NCI-H82 treated with DMSO at 0.1 percent for 48 hours (cell line): ENCODE measurements around the gene ARHGAP12.
"Not testable (repeated sequence)": the region's sequence is repeated elsewhere in the genome, so short reads cannot be mapped to it uniquely, and the experiment has no call there.

Source experiments
- DNase-seq: peaks from one replicate; lab custom pipeline; 2025; ENCODE audit not compliant: unreplicated experiment; lab: John Stamatoyannopoulos, UW

The ARHGAP12 gene

GRCh38 chr10:31926765-31927564 lies 1.7 kb downstream of the ARHGAP12 start:
- DNase-seq = no peak

GRCh38 chr10:31926160-31926559 lies 2.5 kb downstream of the ARHGAP12 start:
- DNase-seq = no peak

- DNase-seq = no peak
These were observed 3.8 kb downstream of the ARHGAP12 start for GRCh38 chr10:31924833-31925232.

GRCh38 chr10:31923389-31923788 lies 5.2 kb downstream of the ARHGAP12 start:
- DNase-seq = no peak

GRCh38 chr10:31921031-31921430 lies 7.6 kb downstream of the ARHGAP12 start:
- no peak for DNase-seq

- DNase-seq = no peak
These were observed 8.1 kb downstream of the ARHGAP12 start for GRCh38 chr10:31920538-31920937.

GRCh38 chr10:31918671-31919409 lies 9.8 kb downstream of the ARHGAP12 start:
- DNase-seq = no peak

- DNase-seq = no peak
These were observed 14.3 kb downstream of the ARHGAP12 start for GRCh38 chr10:31914370-31914769.

- DNase-seq = no peak
These were observed 15.5 kb downstream of the ARHGAP12 start for GRCh38 chr10:31912898-31913850.

- DNase-seq = no peak
These were observed 16.3 kb downstream of the ARHGAP12 start for GRCh38 chr10:31912289-31912688.

GRCh38 chr10:31910016-31910415 lies 18.6 kb downstream of the ARHGAP12 start:
- DNase-seq = no peak

GRCh38 chr10:31908157-31908556 lies 20.5 kb downstream of the ARHGAP12 start:
- DNase-seq = no peak

GRCh38 chr10:31906039-31906438 lies 22.6 kb downstream of the ARHGAP12 start:
- no peak for DNase-seq

- no peak for DNase-seq
These were observed 23.0 kb downstream of the ARHGAP12 start for GRCh38 chr10:31905586-31905985.

- no peak for DNase-seq
These were observed 26.0 kb downstream of the ARHGAP12 start for GRCh38 chr10:31902625-31903024.

GRCh38 chr10:31897506-31897905 lies 31.1 kb downstream of the ARHGAP12 start:
- no peak for DNase-seq

GRCh38 chr10:31896968-31897384 lies 31.7 kb downstream of the ARHGAP12 start:
- no peak for DNase-seq

- not testable (repeated sequence) for DNase-seq
These were observed 32.9 kb downstream of the ARHGAP12 start for GRCh38 chr10:31895722-31896121.

- DNase-seq = no peak
These were observed 40.2 kb downstream of the ARHGAP12 start for GRCh38 chr10:31888442-31888841.

- DNase-seq = no peak
These were observed 40.8 kb downstream of the ARHGAP12 start for GRCh38 chr10:31887850-31888249.

- DNase-seq = no peak
These were observed 41.7 kb downstream of the ARHGAP12 start for GRCh38 chr10:31886885-31887284.
